ENCODE measurements around the gene VIT.

DNA sequence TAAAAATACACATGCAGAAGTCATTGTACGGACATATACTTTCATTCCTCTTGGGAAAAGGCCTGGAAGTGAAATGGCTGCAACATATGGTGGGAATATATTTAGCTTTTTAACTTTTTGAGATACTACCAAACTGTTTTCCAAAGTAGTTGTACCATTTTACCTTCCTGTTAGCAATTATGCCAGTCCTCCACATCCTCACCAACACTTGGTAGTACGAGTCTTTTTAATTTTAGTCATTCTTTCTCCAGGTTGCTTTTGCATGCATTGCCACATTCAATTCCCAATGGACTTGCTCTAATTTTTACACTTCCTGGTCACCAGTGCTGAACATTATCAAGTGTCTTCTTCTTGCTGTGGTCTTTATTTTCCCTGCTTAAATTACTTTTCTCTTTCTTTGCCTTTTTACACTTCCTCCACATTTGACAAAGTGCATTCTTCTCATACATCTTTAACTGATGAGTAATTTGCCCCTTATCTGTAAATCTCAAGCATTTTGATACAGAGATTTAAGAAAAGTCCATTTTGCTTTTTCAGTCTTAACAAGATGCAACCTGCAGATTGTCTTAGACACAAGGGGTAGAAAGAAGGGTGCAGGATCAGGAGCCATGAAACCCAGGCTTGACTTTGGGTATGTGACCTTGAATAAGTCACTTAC lies 14.5 kb downstream of the VIT start:
- TF ChIP-seq POLR2A (IDR thresholded peaks at IDR 0.05) (no peak), POLR2AphosphoS5 (IDR thresholded peaks at IDR 0.05) (no peak)
- TF ChIP-seq, protein P1, sequence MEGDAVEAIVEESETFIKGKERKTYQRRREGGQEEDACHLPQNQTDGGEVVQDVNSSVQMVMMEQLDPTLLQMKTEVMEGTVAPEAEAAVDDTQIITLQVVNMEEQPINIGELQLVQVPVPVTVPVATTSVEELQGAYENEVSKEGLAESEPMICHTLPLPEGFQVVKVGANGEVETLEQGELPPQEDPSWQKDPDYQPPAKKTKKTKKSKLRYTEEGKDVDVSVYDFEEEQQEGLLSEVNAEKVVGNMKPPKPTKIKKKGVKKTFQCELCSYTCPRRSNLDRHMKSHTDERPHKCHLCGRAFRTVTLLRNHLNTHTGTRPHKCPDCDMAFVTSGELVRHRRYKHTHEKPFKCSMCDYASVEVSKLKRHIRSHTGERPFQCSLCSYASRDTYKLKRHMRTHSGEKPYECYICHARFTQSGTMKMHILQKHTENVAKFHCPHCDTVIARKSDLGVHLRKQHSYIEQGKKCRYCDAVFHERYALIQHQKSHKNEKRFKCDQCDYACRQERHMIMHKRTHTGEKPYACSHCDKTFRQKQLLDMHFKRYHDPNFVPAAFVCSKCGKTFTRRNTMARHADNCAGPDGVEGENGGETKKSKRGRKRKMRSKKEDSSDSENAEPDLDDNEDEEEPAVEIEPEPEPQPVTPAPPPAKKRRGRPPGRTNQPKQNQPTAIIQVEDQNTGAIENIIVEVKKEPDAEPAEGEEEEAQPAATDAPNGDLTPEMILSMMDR (IDR thresholded peaks at IDR 0.05): no peak

Measured in prostate gland (tissue), 2 donors.